ENCODE results near the gene SLC6A4. TPM values are rescaled to one million over a fixed set of nuclear protein-coding genes. Genes with fewer than 3 reads are reported as not detected.

Gene SLC6A4
- total and polyA plus RNA-seq, 12 donors = 0.13 to 0.71 (median 0.29) TPM; not detected in 1

DNA sequence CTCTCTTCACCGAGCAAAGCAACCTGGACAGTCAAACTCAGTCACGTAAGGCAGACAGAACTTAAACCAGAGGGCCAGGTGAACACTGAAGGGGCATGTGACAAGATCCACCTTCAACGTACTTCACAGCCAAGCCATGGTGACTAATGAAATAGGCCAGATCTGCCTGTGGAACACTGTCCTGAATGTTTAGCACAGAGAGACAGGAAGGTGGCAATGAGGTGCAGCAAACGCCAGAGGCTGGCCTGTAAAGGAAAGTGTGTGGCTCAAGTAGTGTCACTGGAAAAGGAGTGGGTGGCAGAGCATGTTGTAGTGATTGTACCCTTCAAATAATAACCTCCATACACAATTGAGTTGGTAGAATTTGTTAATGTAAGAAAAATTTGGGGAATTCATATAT, 38.1 kb downstream of the SLC6A4 start:
- peaks cover 0 to 8% (median 0%) of the 10 kb centered on the region in 9 donors for H3K4me1 ChIP-seq
- H3K27me3 ChIP-seq = peaks cover 0 to 1% (median 0%) of the 10 kb centered on the region in 7 donors
- peak in 1 of 9 donors; percentile 9 for TF ChIP-seq CTCF (IDR thresholded peaks at IDR 0.05)
- no peaks in the 10 kb centered on the region for H3K36me3 ChIP-seq
- no peak overlapping the region for H3K4me3 ChIP-seq
- H3K27ac ChIP-seq = no peak overlapping the region
- no peaks in the 10 kb centered on the region for H3K9me3 ChIP-seq
- intact Hi-C loops (cut with DNase I) = no loop called here
- WGBS, 2 donors = 77 to 81% methylated on average over 4 of the region's 4 CpGs
- ATAC-seq = peak in 1 of 8 donors; percentile 41
- no peak for DNase-seq

DNA sequence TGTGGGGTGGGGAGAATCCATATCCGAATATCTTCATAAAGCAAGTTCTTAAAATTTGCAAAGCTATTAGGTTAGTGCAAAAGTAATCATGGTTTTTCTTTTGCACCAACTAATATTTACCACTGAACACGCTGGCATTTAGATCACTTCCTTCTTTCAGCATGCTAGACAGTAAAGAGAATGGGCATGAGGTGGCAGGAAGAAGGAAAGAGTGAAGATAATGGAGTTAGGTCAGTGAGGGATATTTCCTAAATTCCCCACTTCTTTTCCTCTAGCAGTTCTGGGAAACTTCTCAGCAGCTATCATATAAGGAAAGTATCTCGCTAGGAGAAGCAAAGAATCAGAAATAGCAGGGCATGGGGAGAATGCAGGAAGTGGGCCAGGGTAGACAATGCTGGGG, 39.0 kb downstream of the SLC6A4 start:
- no peaks in the 10 kb centered on the region for H3K9me3 ChIP-seq
- no peak for TF ChIP-seq CTCF (IDR thresholded peaks at IDR 0.05)
- no peak overlapping the region for H3K27ac ChIP-seq
- DNase-seq (no peak), ATAC-seq (no peak)
- WGBS, 2 donors = 64 to 68% methylated on average over 3 of the region's 3 CpGs
- intact Hi-C loops (cut with DNase I) = no loop called here
- no peaks in the 10 kb centered on the region for H3K36me3 ChIP-seq
- peaks cover 0 to 8% (median 0%) of the 10 kb centered on the region in 9 donors for H3K4me1 ChIP-seq
- H3K4me3 ChIP-seq = no peak overlapping the region
- H3K27me3 ChIP-seq = no peaks in the 10 kb centered on the region

- no peak for ATAC-seq
- no peak overlapping the region for H3K4me3 ChIP-seq
- TF ChIP-seq CTCF (IDR thresholded peaks at IDR 0.05) = no peak
- no peaks in the 10 kb centered on the region for H3K27me3 ChIP-seq
- 77 to 79% methylated on average over 2 of the region's 2 CpGs for WGBS, 2 donors
- H3K36me3 ChIP-seq = peaks cover 0 to 24% (median under 1%) of the 10 kb centered on the region in 9 donors
- no peaks in the 10 kb centered on the region for H3K4me1 ChIP-seq
- no peaks in the 10 kb centered on the region for H3K9me3 ChIP-seq
- no peak for DNase-seq
- no peak overlapping the region for H3K27ac ChIP-seq
- intact Hi-C loops (cut with DNase I) = no loop called here
Measured at GRCh38 chr17:30191072-30191471, 44.4 kb downstream of the SLC6A4 start.

DNA sequence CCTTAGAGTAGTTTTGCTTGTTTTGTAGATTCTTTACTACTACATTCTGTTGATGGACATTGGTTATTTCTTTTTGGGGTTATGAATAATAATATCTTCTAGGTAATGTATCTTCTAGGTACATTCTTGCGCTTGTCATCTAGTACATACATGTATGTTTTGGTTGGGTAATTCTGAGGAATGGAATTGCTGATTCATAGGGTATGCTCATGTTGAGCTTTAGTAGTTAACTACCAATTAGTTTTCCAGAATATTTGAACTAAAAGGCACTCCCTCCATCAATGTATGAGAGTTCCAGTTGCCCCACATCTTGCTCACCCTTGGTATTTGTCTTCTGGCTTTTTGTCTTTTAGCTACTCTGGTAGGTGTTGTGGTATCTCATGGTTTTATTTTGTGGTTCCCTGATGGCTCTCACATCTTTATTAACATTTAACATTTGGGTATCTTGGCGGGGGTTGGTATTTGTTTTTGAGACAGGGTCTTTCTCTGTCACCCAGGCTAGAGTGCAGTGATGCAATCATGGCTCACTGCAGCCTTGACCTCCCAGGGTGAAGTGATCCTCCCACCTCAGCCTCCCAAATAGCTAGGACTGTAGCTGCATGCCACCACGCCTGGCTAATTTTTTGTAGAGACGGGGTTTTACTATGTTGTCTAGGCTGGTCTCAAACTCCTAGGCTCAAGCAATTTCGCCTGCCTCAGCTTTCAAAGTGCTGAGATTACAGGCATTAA, 47.1 kb downstream of the SLC6A4 start:
- intact Hi-C loops (cut with DNase I) = no loop called here
- TF ChIP-seq CTCF (IDR thresholded peaks at IDR 0.05) = no peak
- 94 to 98% methylated on average over 5 of the region's 5 CpGs for WGBS, 2 donors
- DNase-seq (no peak), ATAC-seq (no peak)
- H3K27me3 ChIP-seq = no peaks in the 10 kb centered on the region
- no peak overlapping the region for H3K27ac ChIP-seq
- H3K4me3 ChIP-seq = no peak overlapping the region
- H3K36me3 ChIP-seq = peaks cover 0 to 51% (median 25%) of the 10 kb centered on the region in 9 donors
- no peaks in the 10 kb centered on the region for H3K9me3 ChIP-seq
- no peaks in the 10 kb centered on the region for H3K4me1 ChIP-seq

Measured in heart right ventricle (tissue), 16 donors.